GM19193 (cell line): ENCODE measurements around the gene CARNS1.

Source experiments
- POLR2A ChIP-seq: IDR thresholded peaks from 4 replicates; pipeline ENCODE4 v1.6.1; 2011; ENCODE audit not compliant: insufficient read depth, insufficient read length; ENCODE audit errors: extremely low read depth

CARNS1 gene

DNA sequence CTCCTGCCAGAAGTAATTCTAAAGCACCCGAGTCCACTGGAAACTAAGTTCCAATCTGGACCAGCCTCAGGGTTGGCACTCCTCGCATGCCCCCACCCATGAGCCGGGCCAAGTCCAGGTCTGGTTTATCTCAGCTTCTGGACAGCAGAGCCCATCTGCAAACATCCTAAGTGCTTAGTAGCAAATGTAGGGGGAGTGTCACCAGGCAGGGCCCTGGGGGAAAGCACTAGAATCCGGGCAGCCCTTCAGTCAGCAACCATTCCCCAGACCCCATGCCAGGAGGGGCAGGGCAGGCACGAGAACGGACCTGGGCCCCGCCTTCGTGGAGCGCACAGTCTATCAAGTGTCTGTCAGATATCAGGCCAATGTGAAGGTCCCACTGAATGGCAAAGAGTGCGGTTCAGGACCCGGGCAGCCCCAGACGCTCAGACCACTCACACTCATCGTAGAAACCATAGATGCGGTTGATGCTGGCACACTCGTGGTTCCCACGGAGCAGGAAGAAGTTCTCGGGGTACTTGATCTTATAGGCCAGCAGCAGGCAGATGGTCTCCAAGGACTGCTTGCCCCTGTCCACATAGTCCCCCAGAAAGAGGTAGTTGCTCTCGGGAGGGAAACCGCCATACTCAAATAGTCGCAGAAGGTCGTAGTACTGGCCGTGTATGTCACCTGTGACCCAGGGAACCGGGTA, 15.1 kb upstream of the CARNS1 start:
- no peak for TF ChIP-seq POLR2A

DNA sequence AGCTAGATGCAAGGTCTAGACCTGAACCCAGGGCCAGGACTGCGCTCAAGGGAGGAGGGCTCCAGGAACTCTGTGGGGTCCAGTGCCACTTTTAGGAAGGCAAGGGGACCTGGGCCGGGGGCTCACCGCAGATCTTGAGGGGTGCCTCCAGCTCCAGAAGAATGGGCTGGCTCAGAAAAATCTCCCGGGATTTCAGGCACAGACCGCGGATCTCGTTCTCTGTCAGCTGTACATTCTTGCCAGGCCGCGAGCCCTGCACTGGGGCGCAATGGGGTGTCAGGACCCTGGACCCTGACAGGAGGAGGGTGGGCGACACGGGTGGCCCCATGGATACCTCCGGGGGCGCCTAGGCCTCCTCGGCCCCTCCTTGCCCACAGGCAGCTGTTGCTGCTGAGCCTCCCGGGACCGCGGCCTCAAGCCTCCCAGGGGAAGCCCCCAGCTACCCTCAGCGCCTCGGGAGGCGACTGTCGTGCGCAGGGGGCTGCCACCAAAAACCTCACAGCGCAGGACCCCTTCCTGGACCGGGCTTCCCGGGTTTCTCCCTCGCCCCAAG, 14.5 kb upstream of the CARNS1 start:
- TF ChIP-seq POLR2A, result no peak

DNA sequence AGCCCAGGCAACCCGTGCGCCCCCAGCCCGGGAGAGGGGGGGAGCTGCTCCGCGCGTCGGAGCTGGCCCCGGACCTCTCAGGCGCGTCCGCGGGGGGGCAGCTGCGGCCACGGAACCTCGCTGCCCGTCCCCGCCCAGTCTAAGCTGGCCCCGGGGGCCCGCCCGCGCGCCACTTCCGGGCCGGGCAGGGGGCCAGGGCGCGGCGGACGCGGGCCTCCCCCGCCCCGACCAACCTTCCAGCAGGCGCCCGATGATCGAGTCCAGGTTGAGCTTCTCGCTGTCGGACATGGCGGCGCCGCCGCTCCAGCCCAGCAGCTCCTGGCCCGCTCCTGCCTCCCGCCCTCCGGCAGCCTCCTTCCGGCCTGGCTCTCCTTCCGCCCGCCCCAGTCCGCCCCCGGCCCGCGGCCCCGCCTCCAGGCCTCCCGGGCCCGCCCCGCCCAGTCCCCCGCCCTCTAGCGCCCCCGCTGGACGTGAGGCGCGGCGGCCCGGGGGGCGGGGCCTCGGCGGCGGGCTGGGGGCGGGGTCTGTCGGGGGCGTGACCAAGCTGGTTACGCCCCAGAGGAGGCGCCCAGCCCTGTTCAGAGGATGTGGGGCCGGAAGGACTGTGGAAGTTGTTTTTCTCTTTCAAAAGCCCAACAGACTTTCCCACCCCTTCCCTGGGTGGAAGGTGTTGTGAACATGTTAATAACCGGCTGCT, 13.8 kb upstream of the CARNS1 start, which contains the start of gene PPP1CA:
TSS of gene PPP1CA (minus strand) at position 364 of the 697 bp plus-strand sequence. CDS start at position 288, 76 bp downstream.
- peak; percentile 89 for TF ChIP-seq POLR2A

DNA sequence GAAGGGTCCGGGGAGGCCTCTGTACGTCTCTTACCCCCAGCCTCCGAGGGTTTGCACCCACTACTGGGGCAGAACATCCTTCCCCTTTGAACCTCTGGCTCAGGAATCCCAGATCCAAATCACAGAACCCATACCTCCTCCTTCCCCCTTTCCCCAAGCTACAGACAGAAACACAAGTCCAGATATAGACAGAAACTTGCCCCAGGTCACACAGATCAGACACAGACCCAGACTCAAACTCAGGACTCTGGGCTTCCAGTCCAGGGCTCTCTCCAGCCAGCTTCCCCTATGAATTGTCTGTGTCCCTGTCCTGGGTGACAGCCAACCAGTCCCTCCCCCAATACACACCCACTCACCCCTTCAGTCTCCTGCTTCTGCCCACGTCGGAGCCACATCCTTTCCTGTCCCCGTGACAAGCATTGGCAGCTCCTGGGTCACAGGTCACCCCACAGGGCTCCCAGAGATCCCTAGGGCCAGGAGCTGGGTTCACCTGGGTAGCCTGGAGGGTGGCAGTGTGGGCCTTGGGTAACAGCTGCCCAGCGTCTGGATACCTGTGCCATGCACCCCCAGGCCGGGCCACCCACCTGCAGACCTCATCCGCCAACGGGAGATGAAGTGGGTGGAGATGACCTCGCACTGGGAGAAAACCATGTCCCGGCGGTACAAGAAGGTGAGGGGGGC, 10.8 kb upstream of the CARNS1 start:
- no peak for TF ChIP-seq POLR2A

GRCh38 chr11:67405196-67405567, 10.3 kb upstream of the CARNS1 start:
- no peak for TF ChIP-seq POLR2A

- no peak for TF ChIP-seq POLR2A
Observed at GRCh38 chr11:67405688-67406339, 9.7 kb upstream of the CARNS1 start.

DNA sequence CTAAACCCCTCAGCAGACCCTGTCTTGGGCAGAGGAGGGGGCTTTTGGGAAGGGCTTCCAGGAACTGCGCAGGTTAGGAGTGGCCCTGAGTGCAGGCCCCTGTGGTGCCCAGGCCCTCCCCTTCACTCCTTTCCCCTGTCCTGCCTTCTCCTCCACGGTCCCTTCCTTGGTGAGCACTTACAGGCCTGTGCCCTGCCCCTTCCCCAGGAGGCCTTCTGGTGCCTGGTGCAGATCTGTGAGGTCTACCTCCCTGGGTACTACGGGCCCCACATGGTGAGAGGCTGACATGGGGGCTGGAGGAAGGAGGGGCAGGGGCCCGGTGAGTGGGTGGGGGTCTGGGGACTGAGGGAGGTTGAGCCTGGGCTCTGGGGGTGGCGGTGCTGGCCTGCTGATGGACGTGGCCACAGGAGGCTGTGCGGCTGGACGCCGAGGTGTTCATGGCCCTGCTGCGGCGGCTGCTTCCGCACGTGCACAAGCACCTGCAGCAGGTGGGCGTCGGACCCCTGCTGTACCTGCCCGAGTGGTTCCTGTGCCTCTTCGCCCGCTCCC, 9.0 kb upstream of the CARNS1 start:
- TF ChIP-seq POLR2A, result no peak

DNA sequence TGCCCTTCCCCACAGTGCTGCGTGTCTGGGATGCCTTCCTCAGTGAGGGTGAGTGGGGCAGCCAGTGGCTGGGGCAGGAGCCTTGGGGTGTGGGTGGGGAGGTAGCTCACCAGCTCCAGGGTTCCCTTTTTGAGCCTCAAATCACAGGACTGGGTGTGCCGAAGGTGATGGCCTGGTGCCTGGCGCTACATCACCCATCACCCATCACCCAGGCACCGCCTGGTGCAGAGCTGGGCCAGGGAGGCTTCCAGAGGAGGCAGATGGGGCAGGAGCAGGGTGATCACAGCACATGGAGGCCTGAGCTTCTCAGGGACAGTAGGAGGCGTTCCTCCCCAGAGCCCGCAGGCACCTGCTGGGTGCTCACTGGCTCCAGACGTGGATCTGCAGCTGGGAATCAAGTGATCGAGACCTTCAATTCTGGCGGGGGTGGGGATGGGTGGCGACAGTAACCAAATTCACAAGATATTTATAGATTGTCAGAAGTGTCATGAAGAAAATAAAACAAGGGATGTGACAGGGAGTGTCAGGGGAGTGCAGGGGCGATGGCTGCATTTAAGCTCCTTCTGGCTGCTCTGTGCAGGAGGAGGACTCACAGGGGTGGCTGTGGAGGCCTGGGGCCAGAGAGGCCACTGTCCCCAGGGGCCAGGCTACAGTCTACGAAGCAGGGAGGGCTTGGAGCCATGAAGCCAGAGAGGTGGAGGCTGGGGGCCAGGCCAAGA, 8.3 kb upstream of the CARNS1 start:
- no peak for TF ChIP-seq POLR2A

DNA sequence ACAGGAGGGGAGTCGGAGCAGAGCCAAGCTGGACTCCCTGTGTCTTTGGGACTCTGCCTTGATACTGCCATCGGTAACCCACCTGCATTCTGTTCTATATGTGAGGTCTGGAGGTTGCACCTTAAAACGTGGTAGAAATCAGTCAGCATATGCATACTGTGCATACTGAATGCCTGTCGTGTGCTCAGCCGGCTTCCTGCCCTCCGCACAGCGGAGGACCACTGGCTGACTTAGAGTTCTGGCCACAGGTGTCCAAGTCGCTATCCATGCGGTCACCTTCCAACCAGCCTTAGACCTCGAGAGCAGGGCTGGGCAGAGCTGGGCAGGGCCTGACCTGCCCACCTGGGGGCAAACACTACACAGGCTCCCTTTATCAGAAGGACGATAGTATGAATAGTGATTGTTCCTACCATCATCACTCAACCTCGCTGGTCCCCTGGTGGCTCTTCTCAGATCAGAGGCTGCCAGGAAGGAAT, 7.8 kb upstream of the CARNS1 start:
- no peak for TF ChIP-seq POLR2A

- TF ChIP-seq POLR2A, result no peak
Observed at GRCh38 chr11:67408437-67409200, 6.9 kb upstream of the CARNS1 start.

DNA sequence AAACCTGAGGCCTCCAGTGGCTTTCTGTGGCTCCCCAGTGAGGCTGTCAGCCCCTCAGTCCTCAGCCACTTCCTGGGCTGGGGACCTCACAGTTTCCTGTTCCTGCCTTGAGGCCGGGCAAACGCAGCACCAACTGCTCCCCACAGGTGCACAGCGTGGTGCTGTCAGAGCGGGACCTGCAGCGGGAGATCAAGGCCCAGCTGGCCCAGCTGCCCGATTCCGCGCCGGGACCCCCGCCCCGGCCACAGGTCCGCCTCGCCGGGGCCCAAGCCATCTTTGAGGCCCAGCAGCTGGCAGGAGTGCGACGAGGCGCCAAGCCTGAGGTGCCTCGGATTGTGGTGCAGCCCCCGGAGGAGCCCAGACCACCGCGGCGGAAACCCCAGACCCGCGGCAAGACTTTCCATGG, 6.2 kb upstream of the CARNS1 start:
- peak; percentile 76 for TF ChIP-seq POLR2A

- TF ChIP-seq POLR2A, result no peak
Observed at GRCh38 chr11:67409781-67410368, 5.6 kb upstream of the CARNS1 start.

DNA sequence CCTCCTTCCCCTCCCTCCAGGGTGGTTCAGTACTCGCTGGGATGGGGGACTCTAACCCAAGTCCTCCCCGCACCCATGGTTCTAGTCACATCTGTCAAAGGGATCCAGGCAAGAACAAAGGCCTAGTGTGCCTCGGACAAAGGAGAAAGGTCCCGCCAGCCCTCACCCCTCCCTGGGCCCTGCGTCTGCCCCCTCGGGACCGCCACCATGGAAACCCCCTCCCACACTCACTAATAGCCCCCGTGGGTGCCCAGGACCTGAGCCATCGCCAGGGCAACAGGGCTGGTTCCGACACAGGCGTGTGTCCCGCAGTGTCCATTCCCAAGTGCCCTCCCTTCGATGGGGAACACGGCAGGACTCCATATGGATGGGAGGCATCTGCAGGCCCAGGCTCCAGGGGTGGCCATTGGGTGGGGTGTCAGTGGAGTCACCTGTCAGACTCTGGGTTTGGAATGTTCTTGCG, 5.1 kb upstream of the CARNS1 start:
- no peak for TF ChIP-seq POLR2A
